GM12801 (cell line): ENCODE measurements around the gene CAMSAP2.

Source experiments
- CTCF ChIP-seq: IDR thresholded peaks from one replicate; pipeline ENCODE4 v1.5.1; 2011; ENCODE audit warnings: control low read depth; ENCODE audit not compliant: insufficient read length; ENCODE audit errors: extremely low read depth

The CAMSAP2 gene

GRCh38 chr1:200808846-200809245, 70.2 kb downstream of the CAMSAP2 start:
- no peak for TF ChIP-seq CTCF

DNA sequence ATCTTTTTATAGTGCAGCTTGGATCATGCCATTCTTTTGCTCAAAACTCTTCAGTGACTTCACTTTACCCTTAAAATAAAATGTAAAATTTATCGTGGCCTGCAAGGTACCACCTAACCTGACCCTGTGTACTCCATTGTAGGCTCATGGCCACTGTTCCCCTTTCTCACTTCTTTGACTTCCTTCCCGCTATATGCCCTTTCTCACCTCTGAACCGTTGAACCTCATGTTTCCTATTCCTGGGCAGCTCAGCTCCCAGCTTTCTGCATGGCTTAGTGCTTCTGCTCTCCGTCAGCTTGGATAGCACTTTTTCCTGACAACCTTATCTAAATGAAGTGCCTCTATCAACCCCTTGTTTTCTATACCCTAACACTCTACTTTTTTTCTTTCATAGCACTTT, 73.0 kb downstream of the CAMSAP2 start:
- no peak for TF ChIP-seq CTCF

GRCh38 chr1:200818248-200818647, 79.6 kb downstream of the CAMSAP2 start:
- no peak for TF ChIP-seq CTCF

- no peak for TF ChIP-seq CTCF
These were observed 81.0 kb downstream of the CAMSAP2 start for GRCh38 chr1:200819726-200820125.

GRCh38 chr1:200831091-200831490, 92.4 kb downstream of the CAMSAP2 start:
- TF ChIP-seq CTCF = no peak

GRCh38 chr1:200834383-200834782, 95.7 kb downstream of the CAMSAP2 start:
- no peak for TF ChIP-seq CTCF

DNA sequence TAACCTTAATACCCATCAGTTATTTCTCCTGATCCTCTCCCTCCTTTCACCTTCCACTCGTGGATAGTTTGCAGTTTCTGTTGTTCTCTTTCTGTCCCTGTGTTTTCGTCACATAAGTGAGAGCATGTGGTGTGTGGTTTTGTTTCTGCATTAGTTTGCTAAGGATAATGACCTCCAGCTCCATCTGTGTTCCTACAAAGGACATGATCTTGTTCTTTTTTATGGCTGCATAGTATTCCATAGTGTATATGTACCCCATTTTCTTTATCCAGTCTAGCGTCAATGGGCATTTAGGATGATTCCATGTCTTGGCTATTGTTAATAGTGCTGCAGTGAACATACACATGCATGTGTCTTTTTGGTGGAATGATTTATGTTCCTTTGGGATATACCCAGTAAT, 97.5 kb downstream of the CAMSAP2 start:
- no peak for TF ChIP-seq CTCF
